ENCODE measurements around the gene ERP44. TPM values are rescaled to one million over a fixed set of nuclear protein-coding genes. Genes with fewer than 3 reads are reported as not detected.

ERP44 gene
- total RNA-seq, 3 donors from 2014 or later (not counting 1 experiment from before 2014, with no cell fraction given) = 14.2 to 15.4 (median 15.1) TPM

GRCh38 chr9:100084734-100085133, 14.1 kb downstream of the ERP44 start:
- Histone ChIP-seq H3K4me3 (ENCODE audit: low read length) (no peak overlapping the region), H3K4me1 (ENCODE audit: control insufficient read depth, insufficient read depth, low read length) (peaks cover 3% of the 10 kb centered on the region), H3K9me3 (ENCODE audit: control insufficient read depth, insufficient read depth, low read length) (no peaks in the 10 kb centered on the region), H3K36me3 (ENCODE audit: control insufficient read depth, insufficient read depth, low read length) (no peaks in the 10 kb centered on the region), H3K27me3 (ENCODE audit: control insufficient read depth, insufficient read depth, low read length) (no peaks in the 10 kb centered on the region), H3K27ac (ENCODE audit: low read length) (peak overlapping the region; percentile 60)
- Mint-ChIP-seq H3K36me3 (no peaks in the 10 kb centered on the region), H3K27ac (peak overlapping the region; percentile 30 to 79), H3K4me3 (peak overlapping the region; percentile 32), H3K9me3 (no peaks in the 10 kb centered on the region), H3K27me3 (ENCODE audit: low read depth in 2 of 2) (no peaks in the 10 kb centered on the region), H3K4me1 (peaks cover 72% of the 10 kb centered on the region in 2 donors)
- DNase-seq (peak in 1 of 2 donors; percentile 54), ATAC-seq (peak; percentile 74 to 77 (median 76))
- intact Hi-C loops (cut with micrococcal nuclease) = loop anchor here (10.0 kb wide), 1 partner anchor 270 kb away; the partner anchor contains the start of gene TEX10
- no CpG with 5 or more reads among the region's 5 CpGs for WGBS (ENCODE audit: insufficient coverage)
- TF ChIP-seq CTCF (IDR thresholded peaks at IDR 0.05) = no peak

GRCh38 chr9:100084128-100084453, 14.7 kb downstream of the ERP44 start:
- H3K36me3 Mint-ChIP-seq = no peaks in the 10 kb centered on the region
- H3K4me1 Mint-ChIP-seq = peaks cover 72 to 74% of the 10 kb centered on the region in 2 donors
- peak overlapping the region; percentile 71 to 79 for H3K27ac Mint-ChIP-seq
- no peak for TF ChIP-seq CTCF (IDR thresholded peaks at IDR 0.05)
- Histone ChIP-seq H3K27me3 (ENCODE audit: control insufficient read depth, insufficient read depth, low read length) (no peaks in the 10 kb centered on the region), H3K36me3 (ENCODE audit: control insufficient read depth, insufficient read depth, low read length) (no peaks in the 10 kb centered on the region), H3K4me1 (ENCODE audit: control insufficient read depth, insufficient read depth, low read length) (peaks cover 3% of the 10 kb centered on the region), H3K27ac (ENCODE audit: low read length) (peak overlapping the region; percentile 60), H3K4me3 (ENCODE audit: low read length) (peak overlapping the region; percentile 20), H3K9me3 (ENCODE audit: control insufficient read depth, insufficient read depth, low read length) (no peaks in the 10 kb centered on the region)
- peak overlapping the region; percentile 47 for H3K4me3 Mint-ChIP-seq
- intact Hi-C loops (cut with micrococcal nuclease) = loop anchor here (10.0 kb wide), 1 partner anchor 271 kb away; the partner anchor contains the start of gene TEX10
- ATAC-seq = peak; percentile 37 to 59 (median 56)
- peak in 1 of 2 donors; percentile 12 for DNase-seq
- H3K27me3 Mint-ChIP-seq (ENCODE audit: low read depth in 2 of 2) = no peaks in the 10 kb centered on the region
- 8% methylated on average over 1 of the region's 1 CpG for WGBS (ENCODE audit: insufficient coverage)
- H3K9me3 Mint-ChIP-seq = no peaks in the 10 kb centered on the region

- Histone ChIP-seq H3K27ac (ENCODE audit: low read length) (peak overlapping the region; percentile 60), H3K4me1 (ENCODE audit: control insufficient read depth, insufficient read depth, low read length) (peaks cover 3% of the 10 kb centered on the region), H3K4me3 (ENCODE audit: low read length) (peak overlapping the region; percentile 20), H3K36me3 (ENCODE audit: control insufficient read depth, insufficient read depth, low read length) (no peaks in the 10 kb centered on the region), H3K27me3 (ENCODE audit: control insufficient read depth, insufficient read depth, low read length) (no peaks in the 10 kb centered on the region), H3K9me3 (ENCODE audit: control insufficient read depth, insufficient read depth, low read length) (no peaks in the 10 kb centered on the region)
- H3K27me3 Mint-ChIP-seq (ENCODE audit: low read depth in 2 of 2) = no peaks in the 10 kb centered on the region
- no peaks in the 10 kb centered on the region for H3K36me3 Mint-ChIP-seq
- ATAC-seq = no peak
- DNase-seq = no peak
- WGBS (ENCODE audit: insufficient coverage) = 58% methylated on average over 5 of the region's 5 CpGs
- intact Hi-C loops (cut with micrococcal nuclease) = loop anchor here (10.0 kb wide), 1 partner anchor 271 kb away; the partner anchor contains the start of gene TEX10
- H3K4me1 Mint-ChIP-seq = peaks cover 67 to 74% of the 10 kb centered on the region in 2 donors
- TF ChIP-seq CTCF (IDR thresholded peaks at IDR 0.05) = no peak
- no peaks in the 10 kb centered on the region for H3K9me3 Mint-ChIP-seq
- peak overlapping the region; percentile 71 to 79 for H3K27ac Mint-ChIP-seq
- peak overlapping the region; percentile 47 for H3K4me3 Mint-ChIP-seq
Observed at GRCh38 chr9:100083448-100084127, 15.2 kb downstream of the ERP44 start.
